CD8-positive, alpha-beta memory T cell (primary cell): Measurements from ENCODE around the gene TSPAN31. TPM values are rescaled to one million over a fixed set of nuclear protein-coding genes. Genes with fewer than 3 reads are reported as not detected.
A peak's percentile ranks its signal among the peaks of the same experiment; 100 is the strongest.
"Not testable (repeated sequence)": the region's sequence is repeated elsewhere in the genome, so short reads cannot be mapped to it uniquely, and the experiment has no call there.

Experiments used
- CTCF ChIA-PET: fragments of 350-600 bp; sonication (Branson Sonifier 250); formaldehyde crosslinking; loops from one replicate; lab custom pipeline; 2021; ENCODE audit warnings: antibody characterized with exemption; lab: Charles Lee
- POLR2A ChIA-PET: fragments of 350-600 bp; sonication (Branson Sonifier 250); formaldehyde crosslinking; loops from one replicate; lab custom pipeline; 2021; ENCODE audit warnings: antibody characterized with exemption; lab: Charles Lee
- DNase-seq, 5 donors: peaks; one replicate each; pipeline versions ENCODE4 v3.0.0 to v3.0.0-alpha.2; 2020 to 2022; ENCODE audit warnings: mixed read lengths in 1 of 5
- H3K27ac ChIP-seq: one replicate; pipeline ENCODE4 v1.7.0; 2013; ENCODE audit warnings: low read depth, mild to moderate bottlenecking, low read length, moderate library complexity
- H3K27me3 ChIP-seq: 2 replicates; pipeline ENCODE4 v1.7.0; 2013; ENCODE audit warnings: low read length, mild to moderate bottlenecking; ENCODE audit not compliant: insufficient read depth, poor library complexity, severe bottlenecking
- H3K36me3 ChIP-seq: 2 replicates; pipeline ENCODE4 v1.7.0; 2013; ENCODE audit warnings: mild to moderate bottlenecking, low read length, moderate library complexity; ENCODE audit not compliant: insufficient read depth
- H3K4me1 ChIP-seq: 2 replicates; pipeline ENCODE4 v1.7.0; 2013; ENCODE audit warnings: mild to moderate bottlenecking, low read length, moderate library complexity; ENCODE audit not compliant: insufficient read depth
- H3K4me3 ChIP-seq: 2 replicates; pipeline ENCODE4 v1.7.0; 2013; ENCODE audit warnings: mild to moderate bottlenecking, low read length
- H3K9me3 ChIP-seq: 2 replicates; pipeline ENCODE4 v1.7.0; 2013; ENCODE audit warnings: mild to moderate bottlenecking, low read length
- H3K27ac Mint-ChIP-seq, 8 donors: one replicate each; pipeline ENCODE4 v1.8.0; 2020 to 2021; ENCODE audit warnings: mixed read lengths in 8 of 8, mild to moderate bottlenecking in 6 of 8, inconsistent platforms in 3 of 8, moderate library complexity in 3 of 8
- H3K27me3 Mint-ChIP-seq, 2 donors: one replicate each; pipeline ENCODE4 v1.8.0; 2020 to 2021; ENCODE audit warnings: mixed read lengths in 2 of 2, mild to moderate bottlenecking in 1 of 2, moderate library complexity in 1 of 2
- H3K36me3 Mint-ChIP-seq, 3 donors: one replicate each; pipeline ENCODE4 v1.8.0; 2020 to 2021; ENCODE audit warnings: mixed read lengths in 3 of 3, inconsistent platforms in 1 of 3, mild to moderate bottlenecking in 1 of 3
- H3K4me1 Mint-ChIP-seq, 3 donors: one replicate each; pipeline ENCODE4 v1.8.0; 2020 to 2021; ENCODE audit warnings: mixed read lengths in 3 of 3, inconsistent platforms in 1 of 3, mild to moderate bottlenecking in 1 of 3
- H3K4me3 Mint-ChIP-seq, 7 donors: one replicate each; pipeline ENCODE4 v1.8.0; 2020 to 2021; ENCODE audit warnings: mixed read lengths in 7 of 7, mild to moderate bottlenecking in 6 of 7, moderate library complexity in 4 of 7, inconsistent platforms in 2 of 7
- H3K9me3 Mint-ChIP-seq, 5 donors: one replicate each; pipeline ENCODE4 v1.8.0; 2020 to 2022; ENCODE audit warnings: mixed read lengths in 5 of 5, mild to moderate bottlenecking in 3 of 5, moderate library complexity in 2 of 5, inconsistent platforms in 1 of 5
- polyA plus RNA-seq: library from polyadenylated mRNA; unstranded; fragments of 300-500 nt; fragmentation: Illumina TruSeq; gene quantifications from one replicate; pipeline ENCODE4 v1.2.3, GENCODE V29; 2021
- total RNA-seq, 2 experiments: library from RNA; stranded (reverse); gene quantifications; one replicate each; pipeline ENCODE4 v1.2.3, GENCODE V29; 2021

TSPAN31 gene
- total and polyA plus RNA-seq, 3 experiments from 2014 or later = 12.0 to 46.9 (median 13.0) TPM

- no peaks in the 10 kb centered on the region for H3K9me3 Mint-ChIP-seq
- no peak overlapping the region for H3K4me3 Mint-ChIP-seq
- no peaks in the 10 kb centered on the region for H3K4me1 ChIP-seq
- H3K9me3 ChIP-seq = no peaks in the 10 kb centered on the region
- H3K36me3 Mint-ChIP-seq = peaks cover 8 to 64% (median 11%) of the 10 kb centered on the region in 3 donors
- H3K27ac ChIP-seq = no peak overlapping the region
- DNase-seq = no peak
- no peak overlapping the region for H3K4me3 ChIP-seq
- ChIA-PET POLR2A (no interaction called here), CTCF (no interaction called here)
- H3K27ac Mint-ChIP-seq = no peak overlapping the region
- H3K4me1 Mint-ChIP-seq = peaks cover 0 to 7% (median 6%) of the 10 kb centered on the region in 3 donors
- H3K27me3 Mint-ChIP-seq = peaks cover 0 to 1% of the 10 kb centered on the region in 2 donors
- no peaks in the 10 kb centered on the region for H3K27me3 ChIP-seq
- peaks cover 24% of the 10 kb centered on the region for H3K36me3 ChIP-seq
Measured at GRCh38 chr12:57712701-57713100, 32.1 kb upstream of the TSPAN31 start.

DNA sequence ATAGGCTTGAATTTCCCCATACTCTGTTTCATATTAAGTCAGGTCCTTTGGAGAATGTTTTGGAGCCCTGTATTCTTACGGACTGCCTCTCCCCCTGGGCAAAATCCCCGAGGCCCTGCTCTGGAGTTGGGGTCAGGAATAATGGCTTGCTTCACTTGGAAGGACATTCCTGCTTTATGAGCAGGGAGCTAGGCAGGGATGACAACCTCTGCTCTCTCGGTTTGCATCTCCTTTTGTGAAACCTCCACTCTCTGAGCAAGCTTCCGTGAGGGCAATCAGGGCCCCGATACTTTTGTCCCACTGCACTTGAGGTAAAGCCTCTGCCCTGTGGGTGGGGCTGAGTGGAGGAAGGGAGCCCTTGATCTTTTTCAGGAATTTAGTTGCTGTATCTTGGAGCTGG is 31.6 kb upstream of the TSPAN31 start:
- ChIA-PET CTCF (no interaction called here), POLR2A (interaction anchor here (0.6 kb wide), 1 partner anchor 180 kb away, joined by 5 read pairs; no protein-coding TSS in a partner anchor)
- H3K4me3 Mint-ChIP-seq = no peak overlapping the region

GRCh38 chr12:57715036-57715748 is 29.6 kb upstream of the TSPAN31 start:
- H3K4me1 Mint-ChIP-seq, DNase-seq, H3K4me3 Mint-ChIP-seq, H3K27me3 ChIP-seq, CTCF ChIA-PET, H3K9me3 ChIP-seq, H3K27ac ChIP-seq, H3K9me3 Mint-ChIP-seq, H3K4me1 ChIP-seq, POLR2A ChIA-PET, H3K27me3 Mint-ChIP-seq, H3K4me3 ChIP-seq: not testable (repeated sequence)
- peaks cover 8 to 75% (median 19%) of the 10 kb centered on the region in 3 donors for H3K36me3 Mint-ChIP-seq
- H3K27ac Mint-ChIP-seq = peak overlapping the region in 1 of 8 donors; percentile 65
- peaks cover 48% of the 10 kb centered on the region for H3K36me3 ChIP-seq

More for the DNA sequence above, 31.6 kb upstream of the TSPAN31 start:
- Mint-ChIP-seq H3K9me3 (no peaks in the 10 kb centered on the region), H3K27me3 (peaks cover 0 to 1% of the 10 kb centered on the region in 2 donors), H3K27ac (no peak overlapping the region), H3K36me3 (peaks cover 8 to 66% (median 16%) of the 10 kb centered on the region in 3 donors), H3K4me1 (peaks cover 0 to 7% (median 6%) of the 10 kb centered on the region in 3 donors)
- Histone ChIP-seq H3K27me3 (no peaks in the 10 kb centered on the region), H3K36me3 (peaks cover 29% of the 10 kb centered on the region), H3K4me3 (no peak overlapping the region), H3K27ac (no peak overlapping the region), H3K4me1 (no peaks in the 10 kb centered on the region), H3K9me3 (no peaks in the 10 kb centered on the region)
- DNase-seq = no peak

DNA sequence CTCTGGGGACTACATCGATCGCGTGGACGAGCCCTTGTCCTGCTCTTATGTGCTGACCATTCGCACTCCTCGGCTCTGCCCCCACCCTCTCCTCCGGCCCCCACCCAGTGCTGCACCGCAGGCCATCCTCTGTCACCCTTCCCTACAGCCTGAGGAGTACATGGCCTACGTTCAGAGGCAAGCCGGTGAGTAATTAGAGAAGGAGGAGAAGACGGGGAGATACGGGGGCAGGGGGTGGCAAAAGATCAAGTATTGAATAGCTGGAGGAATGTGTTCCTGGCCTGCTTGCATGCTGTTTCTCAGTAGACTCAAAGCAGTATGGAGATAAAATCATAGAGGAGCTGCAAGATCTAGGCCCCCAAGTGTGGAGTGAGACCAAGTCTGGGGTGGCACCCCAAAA is 29.1 kb upstream of the TSPAN31 start:
- H3K4me3 Mint-ChIP-seq = peak overlapping the region in 1 of 7 donors; percentile 40
- H3K27ac Mint-ChIP-seq = peak overlapping the region in 1 of 8 donors; percentile 72
- Histone ChIP-seq H3K9me3 (no peaks in the 10 kb centered on the region), H3K4me3 (no peak overlapping the region), H3K36me3 (peaks cover 52% of the 10 kb centered on the region), H3K27me3 (no peaks in the 10 kb centered on the region), H3K27ac (no peak overlapping the region), H3K4me1 (no peaks in the 10 kb centered on the region)
- H3K36me3 Mint-ChIP-seq = peaks cover 8 to 78% (median 19%) of the 10 kb centered on the region in 3 donors
- no peak for DNase-seq
- CTCF ChIA-PET = no interaction called here
- H3K9me3 Mint-ChIP-seq = no peaks in the 10 kb centered on the region
- POLR2A ChIA-PET = no interaction called here
- H3K27me3 Mint-ChIP-seq = peaks cover 0 to 1% of the 10 kb centered on the region in 2 donors
- peaks cover 0 to 2% (median 0%) of the 10 kb centered on the region in 3 donors for H3K4me1 Mint-ChIP-seq

DNA sequence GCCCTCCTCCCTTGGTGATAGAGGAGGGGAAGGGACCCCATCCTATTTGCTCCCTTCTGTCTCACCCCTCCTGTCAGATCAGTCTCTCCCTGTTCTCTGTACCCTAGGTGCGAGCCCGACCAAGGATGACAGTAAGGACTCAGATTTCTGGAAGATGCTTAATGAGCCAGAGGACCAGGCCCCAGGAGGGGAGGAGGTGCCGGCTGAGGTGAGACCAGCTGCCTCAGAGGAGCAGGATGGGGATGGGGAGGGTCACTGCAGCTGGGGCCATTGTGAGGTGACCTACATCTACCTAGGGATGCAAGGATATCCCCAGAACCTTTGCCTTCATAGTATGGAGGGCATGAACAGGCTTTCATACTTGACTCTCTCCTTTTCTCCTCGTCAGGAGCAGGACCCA is 28.5 kb upstream of the TSPAN31 start:
- DNase-seq = no peak
- Mint-ChIP-seq H3K4me1 (peaks cover 0 to 2% (median 0%) of the 10 kb centered on the region in 3 donors), H3K9me3 (no peaks in the 10 kb centered on the region), H3K36me3 (peaks cover 8 to 82% (median 19%) of the 10 kb centered on the region in 3 donors), H3K4me3 (no peak overlapping the region), H3K27ac (peak overlapping the region in 3 of 8 donors; percentile 57 to 84 (median 83)), H3K27me3 (no peaks in the 10 kb centered on the region)
- ChIA-PET CTCF (no interaction called here), POLR2A (no interaction called here)
- H3K27ac ChIP-seq = no peak overlapping the region
- no peaks in the 10 kb centered on the region for H3K9me3 ChIP-seq
- H3K36me3 ChIP-seq = peaks cover 52% of the 10 kb centered on the region
- no peak overlapping the region for H3K4me3 ChIP-seq
- no peaks in the 10 kb centered on the region for H3K27me3 ChIP-seq
- H3K4me1 ChIP-seq = no peaks in the 10 kb centered on the region

DNA sequence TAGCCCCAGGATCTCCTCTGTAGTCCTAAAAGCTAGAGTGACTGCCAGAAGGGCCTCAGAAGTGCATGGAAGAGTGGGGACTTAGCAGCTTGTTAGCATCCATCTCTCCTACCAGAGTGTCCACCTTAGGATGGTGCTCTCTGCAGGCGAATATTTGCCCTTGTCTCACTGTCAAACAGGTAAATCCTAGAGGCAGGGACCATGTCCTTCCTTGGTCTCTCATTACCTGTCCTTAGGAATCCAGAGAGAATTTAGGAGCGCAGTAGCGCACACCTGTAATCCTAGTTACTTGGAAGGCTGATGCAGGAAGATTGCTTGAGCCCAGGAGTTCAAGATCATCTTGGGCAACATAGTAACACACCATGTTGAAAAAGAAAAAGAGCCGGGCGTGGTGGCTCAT is 27.7 kb upstream of the TSPAN31 start:
- DNase-seq = no peak
- no peak overlapping the region for H3K4me3 Mint-ChIP-seq
- no peak overlapping the region for H3K4me3 ChIP-seq
- peaks cover 8 to 81% (median 17%) of the 10 kb centered on the region in 3 donors for H3K36me3 Mint-ChIP-seq
- H3K9me3 Mint-ChIP-seq = no peaks in the 10 kb centered on the region
- CTCF ChIA-PET = interaction anchor here (1.0 kb wide), 1 partner anchor 25 kb away, joined by 3 read pairs; no protein-coding TSS in a partner anchor
- H3K27me3 Mint-ChIP-seq = no peaks in the 10 kb centered on the region
- POLR2A ChIA-PET = no interaction called here
- no peaks in the 10 kb centered on the region for H3K27me3 ChIP-seq
- no peaks in the 10 kb centered on the region for H3K9me3 ChIP-seq
- H3K27ac Mint-ChIP-seq = peak overlapping the region in 1 of 8 donors; percentile 42
- no peaks in the 10 kb centered on the region for H3K4me1 ChIP-seq
- H3K36me3 ChIP-seq = peaks cover 52% of the 10 kb centered on the region
- H3K4me1 Mint-ChIP-seq = peaks cover 0 to 3% (median 0%) of the 10 kb centered on the region in 3 donors
- no peak overlapping the region for H3K27ac ChIP-seq

DNA sequence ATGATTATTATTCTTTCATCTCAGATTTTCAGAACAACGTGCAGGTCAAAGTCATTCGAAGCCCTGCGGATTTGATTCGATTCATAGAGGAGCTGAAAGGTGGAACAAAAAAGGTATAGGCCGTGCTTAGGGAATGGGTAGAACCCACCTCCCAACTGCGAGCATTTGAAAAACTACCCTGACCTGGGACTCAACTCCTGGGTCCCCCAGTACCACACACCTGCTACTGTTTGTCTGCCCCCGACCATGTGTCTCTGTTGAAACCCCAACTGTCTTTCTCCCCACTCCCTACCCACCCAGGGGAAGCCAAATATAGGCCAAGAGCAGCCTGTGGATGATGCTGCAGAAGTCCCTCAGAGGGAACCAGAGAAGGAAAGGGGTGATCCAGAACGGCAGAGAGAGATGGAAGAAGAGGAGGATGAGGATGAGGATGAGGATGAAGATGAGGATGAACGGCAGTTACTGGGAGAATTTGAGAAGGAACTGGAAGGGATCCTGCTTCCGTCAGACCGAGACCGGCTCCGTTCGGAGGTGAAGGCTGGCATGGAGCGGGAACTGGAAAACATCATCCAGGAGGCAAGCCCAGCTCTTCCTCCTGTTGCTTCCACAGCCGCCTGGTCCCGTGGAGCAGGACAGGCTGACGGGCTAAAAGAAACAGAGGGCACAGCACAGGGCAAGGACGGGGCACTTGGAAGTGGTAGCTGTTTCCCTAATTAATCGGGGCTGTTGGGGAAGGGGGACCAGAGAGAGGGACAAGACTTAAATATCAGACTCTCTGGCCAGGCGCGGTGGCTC is 26.8 kb upstream of the TSPAN31 start:
- Mint-ChIP-seq H3K9me3 (no peaks in the 10 kb centered on the region), H3K27me3 (no peaks in the 10 kb centered on the region), H3K36me3 (peaks cover 4 to 73% (median 17%) of the 10 kb centered on the region in 3 donors), H3K4me1 (peaks cover 0 to 6% (median 0%) of the 10 kb centered on the region in 3 donors), H3K27ac (peak overlapping the region in 2 of 8 donors; percentile 83 to 88), H3K4me3 (no peak overlapping the region)
- Histone ChIP-seq H3K9me3 (no peaks in the 10 kb centered on the region), H3K4me3 (no peak overlapping the region), H3K36me3 (peaks cover 52% of the 10 kb centered on the region), H3K27me3 (no peaks in the 10 kb centered on the region), H3K27ac (no peak overlapping the region), H3K4me1 (no peaks in the 10 kb centered on the region)
- CTCF ChIA-PET = interaction anchor here (1.4 kb wide), 1 partner anchor 24 kb away, joined by 4 read pairs; the partner anchor contains the start of gene OS9
- POLR2A ChIA-PET = no interaction called here
- DNase-seq = no peak
